ENCODE data around the gene CEP85. TPM values are rescaled to one million over a fixed set of nuclear protein-coding genes. Genes with fewer than 3 reads are reported as not detected.

CEP85 gene
- 6.6 and 15.6 TPM in 2 replicates for total RNA-seq

GRCh38 chr1:26233903-26234643 is at the start of gene CEP85:
Gene CEP85, plus strand, starts transcription at chr1:26234200. Its CDS starts 5,584 bp downstream, at chr1:26239784.

GRCh38 chr1:26190373-26190987 is 43.5 kb upstream of the CEP85 start, which contains the start of gene CATSPER4:
Gene CATSPER4, plus strand, starts transcription at chr1:26190602. Its CDS starts 26 bp downstream, at chr1:26190628.

GRCh38 chr1:26279456-26280332 is 45.7 kb downstream of the CEP85 start, which contains the start of gene SH3BGRL3:
Gene SH3BGRL3, plus strand, starts transcription at chr1:26280086. Its CDS starts 70 bp downstream, at chr1:26280156.

GRCh38 chr1:26306290-26307229 is 72.6 kb downstream of the CEP85 start, which contains the start of gene UBXN11:
Gene UBXN11, minus strand, starts transcription at chr1:26306636. Its CDS starts 3,753 bp downstream, at chr1:26302883.

GRCh38 chr1:26317612-26318337 is 83.8 kb downstream of the CEP85 start, which contains the start of gene CD52:
Gene CD52, plus strand, starts transcription at chr1:26317958. Its CDS starts 60 bp downstream, at chr1:26318018.

Other genes with a start within 250 kb of the CEP85 start
- gene PAFAH2, start 236.1 kb upstream of the CEP85 start, total RNA-seq, result 6.6 and 10.0 TPM in 2 replicates
- gene EXTL1, start 212.4 kb upstream of the CEP85 start, total RNA-seq, result under 0.01 TPM in 2 replicates
- gene SLC30A2, start 188.1 kb upstream of the CEP85 start, total RNA-seq, result not detected in 2 replicates
- under 0.01 TPM in 1 of 2 replicates, not detected in the other for gene TRIM63, start 166.6 kb upstream of the CEP85 start, total RNA-seq
- 2.9 and 4.7 TPM in 2 replicates for gene PDIK1L, start 122.4 kb upstream of the CEP85 start, total RNA-seq
- not detected in 2 replicates for gene FAM110D, start 75.1 kb upstream of the CEP85 start, total RNA-seq
- gene C1orf232, start 65.2 kb upstream of the CEP85 start, total RNA-seq, result not detected in 2 replicates
- 23.7 and 37.5 TPM in 2 replicates for gene ZNF593, start 64.3 kb upstream of the CEP85 start, total RNA-seq
- under 0.01 TPM in 1 of 2 replicates, not detected in the other for gene ZNF593OS, start 62.4 kb upstream of the CEP85 start, total RNA-seq
- gene CNKSR1, start 56.7 kb upstream of the CEP85 start, total RNA-seq, result under 0.01 TPM in 1 of 2 replicates, not detected in the other
- not detected in 2 replicates for gene CATSPER4, start 43.6 kb upstream of the CEP85 start, total RNA-seq
- gene SH3BGRL3, start 45.9 kb downstream of the CEP85 start, total RNA-seq, result 66.3 and 69.1 TPM in 2 replicates
- gene UBXN11, start 72.4 kb downstream of the CEP85 start, total RNA-seq, result 6.5 and 8.8 TPM in 2 replicates
- 0.98 TPM in 1 of 2 replicates, not detected in the other for gene CD52, start 83.8 kb downstream of the CEP85 start, total RNA-seq
- gene CRYBG2, start 119.9 kb downstream of the CEP85 start, total RNA-seq, result not detected in 2 replicates
- gene ZNF683, start 138.6 kb downstream of the CEP85 start, total RNA-seq, result not detected in 2 replicates
- gene LIN28A, start 176.6 kb downstream of the CEP85 start, total RNA-seq, result not detected in 2 replicates
- 49.6 and 49.9 TPM in 2 replicates for gene DHDDS, start 198.1 kb downstream of the CEP85 start, total RNA-seq
- gene HMGN2, start 238.2 kb downstream of the CEP85 start, total RNA-seq, result 273 and 293 TPM in 2 replicates

Data from subcutaneous preadipocyte (primary cell).